ENCODE data around the gene C19orf53. TPM values are rescaled to one million over a fixed set of nuclear protein-coding genes. Genes with fewer than 3 reads are reported as not detected.
"Not testable (repeated sequence)": the region's sequence is repeated elsewhere in the genome, so short reads cannot be mapped to it uniquely, and the experiment has no call there.

The C19orf53 gene
- total RNA-seq, 1 donor from 2014 or later = 71.2 TPM

DNA sequence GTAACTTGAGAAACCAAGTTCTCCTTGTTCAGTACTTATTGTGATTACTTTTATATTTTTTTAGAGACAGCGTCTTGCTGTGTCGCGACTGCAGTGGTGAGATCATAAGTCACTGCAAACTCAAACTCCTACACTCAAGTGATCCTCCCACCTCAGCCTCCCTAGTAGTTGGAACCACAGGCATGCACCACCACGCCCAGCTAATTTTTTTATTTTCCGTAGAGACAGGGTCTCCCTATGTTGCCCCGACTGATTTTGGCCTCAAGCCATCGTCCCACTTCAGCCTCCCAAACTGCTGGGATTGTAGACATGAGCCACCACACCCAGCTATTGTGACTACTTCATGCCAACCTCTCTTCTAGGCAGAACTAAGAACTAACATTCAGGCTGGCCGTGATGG lies 8.3 kb downstream of the C19orf53 start:
- Mint-ChIP-seq H3K27me3 (ENCODE audit: low read depth) (no peaks in the 10 kb centered on the region), H3K9me3 (ENCODE audit: low read depth) (no peaks in the 10 kb centered on the region), H3K36me3 (ENCODE audit: low read depth) (peaks cover 10% of the 10 kb centered on the region), H3K4me3 (ENCODE audit: unreplicated experiment) (no peak overlapping the region), H3K4me1 (ENCODE audit: low read depth) (peaks cover 44% of the 10 kb centered on the region), H3K27ac (ENCODE audit: unreplicated experiment) (peak overlapping the region; percentile 94)
- no peak for DNase-seq (ENCODE audit: low spot score)
- TF ChIP-seq, protein P1, sequence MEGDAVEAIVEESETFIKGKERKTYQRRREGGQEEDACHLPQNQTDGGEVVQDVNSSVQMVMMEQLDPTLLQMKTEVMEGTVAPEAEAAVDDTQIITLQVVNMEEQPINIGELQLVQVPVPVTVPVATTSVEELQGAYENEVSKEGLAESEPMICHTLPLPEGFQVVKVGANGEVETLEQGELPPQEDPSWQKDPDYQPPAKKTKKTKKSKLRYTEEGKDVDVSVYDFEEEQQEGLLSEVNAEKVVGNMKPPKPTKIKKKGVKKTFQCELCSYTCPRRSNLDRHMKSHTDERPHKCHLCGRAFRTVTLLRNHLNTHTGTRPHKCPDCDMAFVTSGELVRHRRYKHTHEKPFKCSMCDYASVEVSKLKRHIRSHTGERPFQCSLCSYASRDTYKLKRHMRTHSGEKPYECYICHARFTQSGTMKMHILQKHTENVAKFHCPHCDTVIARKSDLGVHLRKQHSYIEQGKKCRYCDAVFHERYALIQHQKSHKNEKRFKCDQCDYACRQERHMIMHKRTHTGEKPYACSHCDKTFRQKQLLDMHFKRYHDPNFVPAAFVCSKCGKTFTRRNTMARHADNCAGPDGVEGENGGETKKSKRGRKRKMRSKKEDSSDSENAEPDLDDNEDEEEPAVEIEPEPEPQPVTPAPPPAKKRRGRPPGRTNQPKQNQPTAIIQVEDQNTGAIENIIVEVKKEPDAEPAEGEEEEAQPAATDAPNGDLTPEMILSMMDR (IDR thresholded peaks at IDR 0.05) = no peak

DNA sequence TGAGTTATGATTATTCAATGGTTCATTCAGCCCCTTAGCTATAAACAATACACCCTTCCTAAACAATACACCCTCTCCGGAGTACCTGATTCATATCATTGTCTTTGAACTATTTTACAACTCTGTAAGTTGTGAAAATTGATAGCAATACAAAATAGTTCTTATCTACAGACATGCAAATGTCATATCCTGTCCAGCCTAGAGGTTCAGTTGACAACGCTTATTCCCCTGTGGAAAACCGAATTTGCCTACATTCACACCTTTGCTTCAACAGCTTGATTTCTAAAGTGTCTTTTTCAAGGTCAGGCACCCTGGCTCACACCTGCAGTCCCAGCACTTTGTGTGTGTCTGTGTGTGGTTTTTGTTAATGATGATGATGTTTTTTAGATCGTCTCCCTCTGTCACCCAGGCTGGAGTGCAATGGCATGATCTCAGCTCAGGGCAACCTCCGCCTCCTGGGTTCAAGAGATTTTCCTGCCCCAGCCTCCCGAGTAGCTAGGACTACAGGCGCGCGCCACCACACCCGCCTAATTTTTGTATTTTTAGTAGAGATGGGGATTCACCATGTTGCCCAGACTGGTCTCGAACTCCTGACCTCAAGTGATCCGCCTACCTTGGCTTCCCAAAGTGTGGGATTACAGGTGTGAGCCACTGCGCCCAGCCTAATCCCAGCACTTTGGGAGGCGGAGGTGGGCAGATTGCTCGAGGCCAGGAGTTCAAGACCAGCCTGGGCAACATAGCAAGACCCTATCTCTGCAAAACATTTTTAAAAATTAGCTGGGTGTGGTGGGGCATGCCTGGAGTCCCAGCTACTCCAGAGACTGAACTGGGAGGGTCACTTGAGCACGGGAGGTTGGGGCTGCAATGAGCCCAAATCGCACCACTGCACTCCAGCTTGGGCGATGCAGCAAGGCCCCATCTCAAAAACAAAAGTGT lies 9.6 kb downstream of the C19orf53 start:
- no peaks in the 10 kb centered on the region for H3K9me3 Mint-ChIP-seq (ENCODE audit: low read depth)
- no peak for DNase-seq (ENCODE audit: low spot score)
- no peak overlapping the region for H3K27ac Mint-ChIP-seq (ENCODE audit: unreplicated experiment)
- no peak overlapping the region for H3K4me3 Mint-ChIP-seq (ENCODE audit: unreplicated experiment)
- no peaks in the 10 kb centered on the region for H3K27me3 Mint-ChIP-seq (ENCODE audit: low read depth)
- peaks cover 57% of the 10 kb centered on the region for H3K4me1 Mint-ChIP-seq (ENCODE audit: low read depth)
- TF ChIP-seq, protein P1 (IDR thresholded peaks at IDR 0.05) = no peak
- peaks cover 6% of the 10 kb centered on the region for H3K36me3 Mint-ChIP-seq (ENCODE audit: low read depth)

DNA sequence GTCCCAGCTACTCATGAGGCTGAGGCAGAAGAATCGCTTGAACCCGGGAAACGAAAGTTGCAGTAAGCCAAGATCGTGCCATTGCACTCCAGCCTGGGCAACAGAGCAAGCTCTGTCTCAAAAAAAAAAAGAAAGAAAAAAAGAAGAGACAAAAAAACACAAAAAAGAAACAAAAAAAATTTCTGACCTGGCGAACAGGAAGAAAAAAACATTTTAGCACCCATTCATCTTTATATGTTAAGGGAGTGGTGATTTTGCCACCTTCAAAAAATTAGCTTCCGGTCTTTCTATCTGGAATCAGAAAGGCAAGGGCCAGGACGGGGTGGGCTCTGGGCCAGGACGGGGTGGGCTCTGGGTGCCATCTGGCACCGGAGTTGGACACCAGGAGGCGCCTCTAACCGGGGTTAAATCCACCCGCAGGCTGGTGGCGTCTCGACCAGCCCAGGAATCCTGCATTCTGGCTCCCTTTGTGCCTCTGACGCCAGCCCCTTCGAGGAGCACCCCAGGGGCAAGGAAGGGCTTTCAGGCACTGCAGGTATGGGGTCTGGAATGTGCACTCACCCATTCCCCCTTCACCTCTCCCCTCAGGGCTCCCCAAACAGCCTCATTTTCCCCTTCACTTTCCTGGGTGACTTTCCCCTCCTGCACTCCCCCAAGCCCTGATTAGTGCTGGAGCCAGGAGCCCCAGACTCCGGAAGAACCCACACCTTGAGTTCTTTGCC lies 10.6 kb downstream of the C19orf53 start:
- H3K4me3 Mint-ChIP-seq (ENCODE audit: unreplicated experiment) = no peak overlapping the region
- peaks cover 64% of the 10 kb centered on the region for H3K4me1 Mint-ChIP-seq (ENCODE audit: low read depth)
- no peak for DNase-seq (ENCODE audit: low spot score)
- H3K36me3 Mint-ChIP-seq (ENCODE audit: low read depth) = no peaks in the 10 kb centered on the region
- H3K27me3 Mint-ChIP-seq (ENCODE audit: low read depth) = no peaks in the 10 kb centered on the region
- H3K27ac Mint-ChIP-seq (ENCODE audit: unreplicated experiment) = peak overlapping the region; percentile 83
- TF ChIP-seq, protein P1 (IDR thresholded peaks at IDR 0.05) = peak; percentile 88
- no peaks in the 10 kb centered on the region for H3K9me3 Mint-ChIP-seq (ENCODE audit: low read depth)

DNA sequence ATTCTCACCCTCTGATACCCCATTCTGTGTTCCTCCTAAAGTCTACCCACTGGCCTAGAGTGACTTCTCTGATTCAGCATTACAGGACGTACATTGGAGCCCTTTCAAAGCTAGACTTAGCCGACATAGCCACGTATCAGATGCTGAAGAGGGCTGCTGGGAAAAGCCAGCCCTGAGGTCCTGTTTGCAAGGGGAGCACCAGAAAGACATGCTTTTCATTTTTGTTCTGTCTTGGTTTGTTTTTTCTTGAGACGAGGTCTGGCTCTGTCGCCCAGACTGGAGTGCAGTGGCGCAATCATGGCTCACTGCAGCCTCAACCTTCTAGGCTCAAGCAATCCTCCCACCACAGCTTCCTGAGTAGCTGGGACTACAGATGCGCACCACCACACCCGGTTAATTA lies 14.7 kb downstream of the C19orf53 start:
- H3K9me3 Mint-ChIP-seq (ENCODE audit: low read depth) = no peaks in the 10 kb centered on the region
- no peaks in the 10 kb centered on the region for H3K36me3 Mint-ChIP-seq (ENCODE audit: low read depth)
- no peak overlapping the region for H3K4me3 Mint-ChIP-seq (ENCODE audit: unreplicated experiment)
- peaks cover 46% of the 10 kb centered on the region for H3K4me1 Mint-ChIP-seq (ENCODE audit: low read depth)
- H3K27me3 Mint-ChIP-seq (ENCODE audit: low read depth) = no peaks in the 10 kb centered on the region
- peak overlapping the region; percentile 100 for H3K27ac Mint-ChIP-seq (ENCODE audit: unreplicated experiment)
- TF ChIP-seq, protein P1 (IDR thresholded peaks at IDR 0.05) = no peak
- no peak for DNase-seq (ENCODE audit: low spot score)

DNA sequence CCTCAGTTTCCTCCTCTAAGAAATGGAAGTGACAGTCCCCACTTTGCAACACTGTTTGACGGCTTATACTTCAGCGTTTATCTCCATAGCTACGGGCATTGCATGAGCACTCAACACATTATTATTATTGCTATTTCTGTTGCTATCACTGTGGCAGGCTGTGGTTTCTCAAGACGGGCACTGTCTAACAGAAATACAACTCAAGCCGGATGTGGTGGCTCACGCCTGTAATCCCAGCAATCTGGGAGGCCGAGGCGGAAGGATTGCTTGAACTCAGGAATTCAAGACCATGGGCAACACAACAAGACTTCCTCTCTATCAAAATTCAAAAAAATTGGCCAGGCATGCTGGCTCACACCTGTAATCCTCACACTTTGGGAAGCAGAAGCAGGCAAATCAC lies 16.1 kb downstream of the C19orf53 start:
- Mint-ChIP-seq H3K9me3 (ENCODE audit: low read depth) (no peaks in the 10 kb centered on the region), H3K36me3 (ENCODE audit: low read depth) (no peaks in the 10 kb centered on the region), H3K4me1 (ENCODE audit: low read depth) (peaks cover 48% of the 10 kb centered on the region), H3K27ac (ENCODE audit: unreplicated experiment) (peak overlapping the region; percentile 69), H3K27me3 (ENCODE audit: low read depth) (no peaks in the 10 kb centered on the region), H3K4me3 (ENCODE audit: unreplicated experiment) (no peak overlapping the region)
- TF ChIP-seq, protein P1 (IDR thresholded peaks at IDR 0.05) = no peak
- no peak for DNase-seq (ENCODE audit: low spot score)

DNA sequence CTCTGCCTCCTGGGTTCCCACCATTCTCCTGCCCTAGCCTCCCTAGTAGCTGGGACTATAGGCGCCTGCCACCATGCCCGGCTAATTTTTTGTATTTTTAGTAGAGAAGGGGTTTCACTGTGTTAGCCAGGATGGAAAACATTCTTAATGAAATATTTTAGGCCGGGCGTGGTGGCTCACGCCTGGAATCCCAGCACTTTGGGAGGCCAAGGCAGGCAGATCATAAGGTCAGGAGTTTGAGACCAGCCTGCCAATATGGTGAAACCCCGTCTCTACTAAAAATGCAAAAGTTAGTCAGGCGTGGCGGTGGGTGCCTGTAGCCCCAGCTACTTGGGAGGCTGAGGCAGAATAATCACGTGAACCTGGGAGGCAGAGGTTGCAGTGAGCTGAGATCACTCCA lies 19.1 kb downstream of the C19orf53 start:
- H3K9me3 Mint-ChIP-seq (ENCODE audit: low read depth); H3K27me3 Mint-ChIP-seq (ENCODE audit: low read depth); H3K4me3 Mint-ChIP-seq (ENCODE audit: unreplicated experiment); H3K36me3 Mint-ChIP-seq (ENCODE audit: low read depth); DNase-seq (ENCODE audit: low spot score): not testable (repeated sequence)
- peaks cover 58% of the 10 kb centered on the region for H3K4me1 Mint-ChIP-seq (ENCODE audit: low read depth)
- H3K27ac Mint-ChIP-seq (ENCODE audit: unreplicated experiment) = peak overlapping the region; percentile 98

Measured in chondrocyte (in vitro differentiated cells).